ENCODE results near the gene SMARCB1. TPM values are rescaled to one million over a fixed set of nuclear protein-coding genes. Genes with fewer than 3 reads are reported as not detected.

Gene SMARCB1
- total and polyA plus RNA-seq, 2 of the 4 experiments (the other 2 are of a cell fraction): 110 to 159 TPM

DNA sequence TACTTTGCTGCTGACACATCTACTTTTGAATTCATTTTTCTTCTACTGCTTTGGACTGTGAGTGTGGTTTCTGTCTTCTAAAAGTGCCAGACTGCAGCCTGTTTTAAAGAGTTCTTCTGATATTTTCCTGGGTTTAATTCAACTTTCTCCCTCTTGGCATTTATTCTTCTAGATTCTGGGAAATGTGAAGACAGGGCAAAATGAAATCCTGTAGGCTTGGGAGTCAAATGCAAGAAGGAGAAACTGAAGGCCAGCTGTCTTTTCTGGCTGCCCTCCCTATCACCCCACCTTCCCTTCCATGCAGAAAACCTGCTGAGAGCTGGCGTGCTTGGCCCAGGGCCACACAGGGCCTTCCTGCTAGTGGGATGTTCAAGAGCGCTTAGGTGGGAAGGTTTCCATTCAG is 43.5 kb upstream of the SMARCB1 start:
- H4K8ac ChIP-seq (ENCODE audit: low read depth in 2 of 2, low read length in 2 of 2): no peak overlapping the region
- no peak overlapping the region for H2AFZ ChIP-seq (replicated peaks; ENCODE audit: low read length, poor library complexity)
- H3K56ac ChIP-seq (ENCODE audit: extremely low read depth, insufficient read depth, low read length): no peak overlapping the region
- BruUV-seq (replicated peaks): no TSS peak
- H4K5ac ChIP-seq (ENCODE audit: low read depth, low read length): no peak overlapping the region
- no peaks in the 10 kb centered on the region for H3K4me1 ChIP-seq (ENCODE audit: control insufficient read depth, insufficient read depth, low read length)
- no peak overlapping the region for H2AK5ac ChIP-seq (ENCODE audit: low read depth, low read length)
- H3K27me3 ChIP-seq (ENCODE audit: control insufficient read depth, insufficient read depth, low read length): no peaks in the 10 kb centered on the region
- no peak overlapping the region for H2BK120ac ChIP-seq (ENCODE audit: low read depth, low read length)
- no peak overlapping the region for H2BK20ac ChIP-seq (ENCODE audit: low read depth, low read length)
- ATAC-seq (ENCODE audit: low read depth) (no peak), DNase-seq (no peak)
- POLR2A ChIA-PET (ENCODE audit: unreplicated experiment): no interaction called here
- H3K4me2 ChIP-seq (ENCODE audit: low read depth, low read length): no peak overlapping the region
- no peak overlapping the region for H2AK9ac ChIP-seq (replicated peaks; ENCODE audit: low read depth, low read length, poor library complexity)
- H3K9ac ChIP-seq (ENCODE audit: low read depth, low read length): no peak overlapping the region
- no peak overlapping the region for H3K4ac ChIP-seq (ENCODE audit: low read depth, low read length)
- H3K9me3 ChIP-seq (ENCODE audit: control insufficient read depth, insufficient read depth, low read length): peaks cover 4% of the 10 kb centered on the region; the same call in 1 of the 2 replicates
- intact Hi-C loops (cut with micrococcal nuclease) (no loop called here), in situ Hi-C loops (cut with MboI; ENCODE audit: low sequenced_read_pairs) (no loop called here), dilution Hi-C loops (cut with HindIII; ENCODE audit: low sequenced_read_pairs, unreplicated experiment) (no loop called here)
- no CpG with 5 or more reads among the region's 2 CpGs for WGBS, 2 experiments (ENCODE audit: extremely low coverage in 2 of 2, insufficient read length in 1 of 2)
- H3K18ac ChIP-seq (ENCODE audit: low read depth, low read length): no peak overlapping the region
- H2BK15ac ChIP-seq (ENCODE audit: low read depth, low read length): no peak overlapping the region
- peaks cover 31% of the 10 kb centered on the region for H3K36me3 ChIP-seq (ENCODE audit: control insufficient read depth, insufficient read depth, low read length)
- H3K79me1 ChIP-seq (ENCODE audit: low read depth in 1 of 2, low read length in 2 of 2): peaks cover 4 to 17% of the 10 kb centered on the region in 2 experiments; a peak in 2 of 4 replicates
- H4K20me1 ChIP-seq (ENCODE audit: insufficient read depth, low read length): no peaks in the 10 kb centered on the region
- no peak overlapping the region for H3K4me3 ChIP-seq (ENCODE audit: insufficient read depth, low read depth, low read length)
- H3K27ac ChIP-seq (ENCODE audit: insufficient read depth, low read length): no peak overlapping the region
- no peak overlapping the region for H4K91ac ChIP-seq (ENCODE audit: insufficient read depth, low read depth, low read length)
- H3K9me1 ChIP-seq (ENCODE audit: insufficient read depth, low read length): peaks cover 5% of the 10 kb centered on the region; the same call in 1 of the 2 replicates
- no peak overlapping the region for H2BK5ac ChIP-seq (ENCODE audit: low read depth, low read length, poor library complexity, severe bottlenecking)
- TF ChIP-seq RAD21 (IDR thresholded peaks at IDR 0.05; ENCODE audit: low read length) (no peak), CHD1 (IDR thresholded peaks at IDR 0.05; ENCODE audit: low read depth, low read length) (no peak), FOS (IDR thresholded peaks at IDR 0.05; ENCODE audit: low read depth, low read length) (no peak), MXI1 (IDR thresholded peaks at IDR 0.05; ENCODE audit: borderline replicate concordance, low read depth, low read length) (no peak), POLR2A (IDR thresholded peaks at IDR 0.05; ENCODE audit: low read depth, low read length) (no peak), NFE2L2 (IDR thresholded peaks at IDR 0.05; ENCODE audit: low read depth, low read length) (no peak), RCOR1 (IDR thresholded peaks at IDR 0.05; ENCODE audit: insufficient replicate concordance, low read length) (no peak), SMC3 (IDR thresholded peaks at IDR 0.05; ENCODE audit: low read depth, low read length) (no peak), BHLHE40 (IDR thresholded peaks at IDR 0.05; ENCODE audit: low read depth, low read length) (no peak)
- TF ChIP-seq, protein P1, sequence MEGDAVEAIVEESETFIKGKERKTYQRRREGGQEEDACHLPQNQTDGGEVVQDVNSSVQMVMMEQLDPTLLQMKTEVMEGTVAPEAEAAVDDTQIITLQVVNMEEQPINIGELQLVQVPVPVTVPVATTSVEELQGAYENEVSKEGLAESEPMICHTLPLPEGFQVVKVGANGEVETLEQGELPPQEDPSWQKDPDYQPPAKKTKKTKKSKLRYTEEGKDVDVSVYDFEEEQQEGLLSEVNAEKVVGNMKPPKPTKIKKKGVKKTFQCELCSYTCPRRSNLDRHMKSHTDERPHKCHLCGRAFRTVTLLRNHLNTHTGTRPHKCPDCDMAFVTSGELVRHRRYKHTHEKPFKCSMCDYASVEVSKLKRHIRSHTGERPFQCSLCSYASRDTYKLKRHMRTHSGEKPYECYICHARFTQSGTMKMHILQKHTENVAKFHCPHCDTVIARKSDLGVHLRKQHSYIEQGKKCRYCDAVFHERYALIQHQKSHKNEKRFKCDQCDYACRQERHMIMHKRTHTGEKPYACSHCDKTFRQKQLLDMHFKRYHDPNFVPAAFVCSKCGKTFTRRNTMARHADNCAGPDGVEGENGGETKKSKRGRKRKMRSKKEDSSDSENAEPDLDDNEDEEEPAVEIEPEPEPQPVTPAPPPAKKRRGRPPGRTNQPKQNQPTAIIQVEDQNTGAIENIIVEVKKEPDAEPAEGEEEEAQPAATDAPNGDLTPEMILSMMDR (conservative IDR thresholded peaks at IDR 0.05; ENCODE audit: low read depth, low read length): no peak
- TF ChIP-seq, protein P2, sequence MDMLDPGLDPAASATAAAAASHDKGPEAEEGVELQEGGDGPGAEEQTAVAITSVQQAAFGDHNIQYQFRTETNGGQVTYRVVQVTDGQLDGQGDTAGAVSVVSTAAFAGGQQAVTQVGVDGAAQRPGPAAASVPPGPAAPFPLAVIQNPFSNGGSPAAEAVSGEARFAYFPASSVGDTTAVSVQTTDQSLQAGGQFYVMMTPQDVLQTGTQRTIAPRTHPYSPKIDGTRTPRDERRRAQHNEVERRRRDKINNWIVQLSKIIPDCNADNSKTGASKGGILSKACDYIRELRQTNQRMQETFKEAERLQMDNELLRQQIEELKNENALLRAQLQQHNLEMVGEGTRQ (IDR thresholded peaks at IDR 0.05; ENCODE audit: low read depth, low read length): no peak
- H3K23ac ChIP-seq (ENCODE audit: low read depth, low read length): no peak overlapping the region
- CTCF ChIA-PET: interaction anchor here (1.2 kb wide), 1 partner anchor 13 kb away, joined by 4 read pairs; no protein-coding TSS in a partner anchor
- no peak overlapping the region for H3K14ac ChIP-seq (replicated peaks; ENCODE audit: low read depth, low read length)
